HG03378 (cell line): ENCODE measurements around the gene ISG20.

ENCODE experiments used
- ATAC-seq: cut with Tn5 transposase; IDR thresholded peaks from one replicate; pipeline ENCODE4 v1.9.1; 2021; ENCODE audit warnings: mild to moderate bottlenecking, moderate library complexity; ENCODE audit not compliant: unreplicated experiment

Gene ISG20

DNA sequence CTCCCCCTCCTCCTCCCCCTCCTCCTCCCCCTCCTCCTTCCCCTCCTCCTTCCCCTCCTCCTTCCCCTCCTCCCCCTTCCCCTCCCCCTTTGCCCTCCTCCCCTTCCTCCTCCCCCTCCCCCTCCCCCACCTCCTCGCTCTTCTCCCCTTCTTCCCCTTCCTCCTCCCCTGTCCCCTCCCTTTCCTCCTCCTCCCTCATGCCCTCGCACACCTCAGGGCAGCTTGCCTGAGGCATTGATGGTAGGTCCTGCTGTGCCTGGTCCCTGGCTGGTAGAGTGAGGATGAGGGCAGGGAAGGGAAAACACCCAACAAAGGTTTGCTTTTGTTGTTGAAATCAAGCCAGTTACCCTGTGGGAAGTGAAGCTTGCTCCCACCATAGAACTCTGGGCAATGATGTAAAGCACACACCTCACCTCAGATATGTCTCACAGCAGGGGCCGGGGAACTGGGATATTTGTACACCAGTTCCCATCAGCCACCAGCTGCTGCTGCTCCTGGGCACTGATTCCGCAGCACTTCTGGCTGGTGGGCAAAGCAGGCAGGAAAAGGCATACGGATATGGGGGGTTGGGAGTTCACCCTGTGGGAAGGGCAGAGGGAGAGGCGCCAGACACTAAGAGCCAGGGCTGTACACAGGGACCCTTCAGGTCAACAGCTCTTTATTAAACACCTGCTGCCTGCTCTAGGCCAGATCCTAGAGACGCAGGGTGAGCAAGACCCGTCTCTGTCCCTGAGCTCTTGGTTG is 13.8 kb downstream of the ISG20 start:
- no peak for ATAC-seq

DNA sequence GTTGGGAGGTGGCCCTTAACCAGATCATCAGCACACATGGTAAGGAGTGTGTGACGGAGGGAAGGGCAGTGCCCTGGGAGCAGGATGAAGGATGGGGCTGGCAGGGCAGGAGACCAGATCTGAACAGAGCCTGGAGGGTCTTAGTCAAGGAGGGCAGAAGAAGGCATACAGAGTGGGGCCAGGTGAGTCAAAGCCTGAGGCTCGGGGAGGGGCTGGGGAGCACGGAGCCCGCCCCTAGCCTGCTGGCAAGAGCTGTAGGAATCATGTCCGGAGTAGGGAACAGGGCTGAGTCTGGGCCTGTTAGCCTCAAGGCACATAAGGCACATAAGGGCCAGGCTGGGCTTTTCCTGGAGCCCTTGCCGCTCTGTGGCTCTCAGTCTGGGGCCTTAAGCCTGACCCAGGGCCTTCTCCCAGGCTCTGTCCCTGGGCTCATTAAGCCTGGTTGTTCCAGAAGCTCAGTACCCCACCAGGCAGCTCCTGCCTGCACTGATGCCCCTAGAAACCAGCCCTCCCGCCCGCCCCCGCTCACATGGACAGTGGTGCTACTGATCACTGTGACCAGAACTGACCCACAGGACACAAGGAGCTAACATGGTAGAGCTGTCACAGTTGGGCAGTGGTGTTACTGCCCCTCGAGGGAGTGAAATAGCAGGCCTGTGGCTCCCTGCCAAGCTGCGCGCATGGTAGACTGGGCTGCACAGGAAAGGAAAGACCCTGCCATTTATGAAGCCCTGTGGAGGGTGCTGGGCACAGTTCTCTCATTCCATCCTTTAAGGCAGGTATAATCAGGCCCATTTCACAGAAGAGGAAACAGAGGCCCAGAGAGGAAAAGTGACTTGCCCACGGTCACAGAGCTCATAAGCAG is 14.6 kb downstream of the ISG20 start:
- no peak for ATAC-seq

DNA sequence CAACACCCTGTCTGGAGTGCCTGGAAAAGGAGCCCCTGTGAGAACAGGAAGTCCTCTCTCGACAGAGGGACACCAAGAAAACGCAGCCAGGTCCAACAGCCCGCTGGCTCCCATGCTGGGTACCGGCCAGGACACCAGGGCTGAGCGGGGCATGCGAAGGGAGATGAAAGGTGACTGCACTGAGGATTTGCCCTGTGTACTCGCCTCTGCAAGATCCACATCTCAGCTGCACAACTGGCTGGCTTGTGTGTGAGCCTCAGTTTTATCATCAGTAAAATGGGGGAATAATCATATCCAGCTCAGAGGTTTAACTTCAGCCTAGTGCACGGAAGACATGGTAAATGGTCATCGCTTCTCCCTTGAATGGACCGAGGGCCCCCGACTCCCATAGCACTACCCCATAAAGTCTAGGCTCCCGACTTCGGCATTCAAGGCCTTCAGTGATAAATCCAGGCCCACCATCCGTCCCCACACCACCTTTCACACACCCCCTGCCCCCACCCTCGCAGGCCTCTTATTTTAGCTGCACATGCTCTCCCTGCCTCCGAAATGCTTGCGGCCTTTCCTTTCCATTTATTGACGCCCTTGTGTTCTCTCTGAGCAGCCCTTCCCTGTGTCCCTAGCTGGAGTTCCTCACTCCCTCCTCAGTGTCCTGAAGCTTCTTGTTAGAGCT is 15.8 kb downstream of the ISG20 start:
- no peak for ATAC-seq

DNA sequence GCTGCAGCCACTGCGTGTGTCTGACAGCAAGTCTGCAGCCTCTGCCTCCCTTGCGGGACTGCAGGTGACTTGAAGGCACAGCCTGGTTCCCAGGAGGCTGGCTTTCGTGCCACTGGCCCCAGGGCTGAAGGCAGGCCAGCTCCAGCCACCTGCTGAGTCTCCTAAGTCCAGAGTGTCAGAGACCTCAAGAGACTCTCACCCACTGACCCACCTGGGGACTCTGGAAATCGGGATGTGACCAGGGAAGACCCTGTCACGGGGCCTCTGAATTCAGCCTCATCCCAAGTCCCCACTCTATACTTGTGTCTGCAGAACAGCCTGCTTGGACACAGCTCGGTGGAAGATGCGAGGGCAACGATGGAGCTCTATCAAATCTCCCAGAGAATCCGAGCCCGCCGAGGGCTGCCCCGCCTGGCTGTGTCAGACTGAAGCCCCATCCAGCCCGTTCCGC is 16.3 kb downstream of the ISG20 start:
- no peak for ATAC-seq

DNA sequence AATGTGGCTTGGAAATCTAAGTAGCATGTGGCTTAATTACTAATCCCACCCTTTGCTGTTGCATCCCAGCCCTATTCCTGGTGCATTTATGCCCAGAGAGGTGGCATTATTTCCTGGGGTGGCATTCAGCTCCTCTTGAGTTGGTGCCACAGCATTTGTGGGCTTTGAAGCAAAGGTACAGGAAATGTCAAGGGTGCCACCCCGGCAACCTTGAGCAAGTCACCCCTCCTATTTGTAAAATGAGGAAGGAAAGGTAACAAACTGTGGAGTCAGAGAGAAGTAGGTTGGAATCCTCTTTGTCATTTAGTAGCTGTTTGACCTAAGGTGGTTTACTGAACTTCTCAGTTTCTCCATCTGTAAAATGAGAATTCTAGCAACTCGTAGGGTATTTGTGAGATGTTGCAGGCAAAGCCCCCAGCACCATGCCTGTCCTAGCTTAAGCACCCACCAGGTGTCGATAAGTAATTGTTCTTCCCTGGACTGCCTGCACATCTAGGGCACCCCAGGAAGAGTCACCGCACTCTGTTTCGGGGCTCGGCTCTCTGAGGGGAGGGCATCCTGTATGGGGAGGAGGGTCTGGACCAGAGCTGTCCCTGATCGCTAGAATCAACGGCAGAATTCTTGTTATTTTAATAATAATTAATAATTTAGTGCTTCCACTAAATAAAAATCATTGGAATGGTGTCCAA is 17.1 kb downstream of the ISG20 start:
- no peak for ATAC-seq

DNA sequence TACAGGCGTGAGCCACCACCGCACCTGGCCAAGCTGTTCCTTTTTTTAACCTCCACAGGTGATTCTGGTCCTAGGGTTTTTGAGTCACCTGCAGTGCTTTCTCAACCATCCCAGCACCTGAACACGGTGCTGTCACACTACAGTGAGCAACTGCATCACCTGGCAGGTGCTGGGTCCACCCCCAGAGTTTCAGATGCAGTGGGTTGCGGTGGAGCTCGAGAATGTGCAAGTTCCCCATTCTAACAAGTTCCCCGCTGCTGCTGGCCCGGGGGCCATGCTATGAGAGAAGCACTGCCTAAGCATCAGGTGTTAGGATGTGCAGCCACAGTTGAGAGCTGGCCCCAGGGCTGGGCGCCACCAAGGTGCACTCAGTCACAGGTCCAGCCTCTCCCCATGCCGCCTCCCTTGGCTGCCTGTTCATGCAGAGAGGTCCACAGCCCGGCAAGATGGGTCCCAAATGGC is 18.0 kb downstream of the ISG20 start:
- ATAC-seq, result peak; percentile 89

DNA sequence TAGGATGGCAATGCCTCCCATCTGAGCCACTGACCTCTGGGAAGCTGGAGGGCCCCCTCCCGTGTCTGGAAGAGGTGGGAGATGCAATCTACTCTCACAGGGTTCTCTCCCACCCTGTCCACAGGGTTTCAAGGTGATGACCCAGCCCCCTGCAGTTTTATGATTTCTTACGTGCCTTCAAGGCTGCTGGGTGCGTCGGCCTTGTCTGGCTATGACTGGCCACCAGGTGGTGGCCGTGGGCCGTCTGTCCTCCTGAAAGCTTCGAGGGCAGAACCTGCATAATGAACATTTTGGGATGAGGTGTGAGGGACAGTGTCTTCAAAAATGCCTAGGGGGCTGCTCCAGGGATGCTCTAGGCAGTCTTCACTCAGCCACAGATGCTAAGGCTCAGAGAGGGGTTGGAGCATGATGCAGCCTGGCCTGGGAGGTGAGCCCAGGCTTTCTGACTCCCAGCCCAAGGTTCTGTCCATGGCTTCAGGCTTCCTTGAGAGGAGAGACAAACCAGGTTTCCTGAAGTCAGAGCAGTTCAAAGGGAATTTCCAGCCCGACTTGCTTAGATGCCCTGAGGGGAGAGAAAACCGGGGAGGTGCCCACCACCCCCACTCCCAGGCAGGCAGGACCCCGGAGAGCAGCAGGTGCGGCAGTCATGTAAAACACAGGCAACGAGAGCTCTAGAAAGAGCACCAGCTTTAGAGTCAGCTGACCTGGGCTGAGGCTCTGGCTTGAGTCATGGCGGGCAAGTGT is 18.7 kb downstream of the ISG20 start:
- ATAC-seq, result no peak

DNA sequence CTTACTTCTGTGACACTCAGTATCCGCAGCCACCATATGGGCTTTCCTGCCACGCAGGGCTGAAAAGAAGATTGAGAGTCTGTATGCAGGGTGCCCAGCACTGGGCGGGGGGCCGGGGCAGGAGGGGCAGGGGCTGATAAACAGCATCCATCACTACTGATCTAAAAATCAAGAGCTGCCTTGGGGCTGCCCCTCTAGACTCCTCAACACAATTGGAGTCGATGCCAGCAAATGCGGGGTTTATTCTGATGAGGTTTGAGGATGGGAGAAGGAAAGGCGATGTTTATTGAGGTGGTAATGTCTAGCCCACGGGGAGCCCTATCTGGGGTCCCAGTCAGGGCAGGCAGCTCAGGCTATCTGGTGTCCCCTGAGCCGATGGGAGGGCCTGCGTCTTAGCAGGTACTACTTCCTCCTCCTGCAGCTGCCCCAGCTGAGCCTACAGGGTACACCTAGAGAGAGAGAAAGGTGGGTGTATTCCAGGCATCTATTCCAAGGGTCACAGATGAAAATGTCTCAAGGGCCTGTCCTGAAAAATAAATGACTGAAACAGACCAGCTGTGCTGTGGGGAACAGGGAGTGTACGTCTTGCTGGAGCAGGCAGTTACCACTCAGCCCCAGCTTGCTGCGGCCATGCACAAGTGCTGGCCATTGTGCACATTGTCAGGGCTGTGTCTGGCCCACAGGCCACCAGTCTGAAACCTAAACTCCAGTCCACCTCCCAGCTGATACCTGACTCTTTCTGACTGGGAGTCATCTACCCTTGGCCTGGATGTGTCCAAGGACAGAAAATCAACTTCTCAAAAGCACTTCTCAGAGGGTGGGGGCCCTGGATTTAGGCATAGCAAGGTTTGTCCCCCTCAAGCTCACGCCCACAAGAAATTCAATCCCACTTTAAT is 19.5 kb downstream of the ISG20 start:
- ATAC-seq, result no peak

DNA sequence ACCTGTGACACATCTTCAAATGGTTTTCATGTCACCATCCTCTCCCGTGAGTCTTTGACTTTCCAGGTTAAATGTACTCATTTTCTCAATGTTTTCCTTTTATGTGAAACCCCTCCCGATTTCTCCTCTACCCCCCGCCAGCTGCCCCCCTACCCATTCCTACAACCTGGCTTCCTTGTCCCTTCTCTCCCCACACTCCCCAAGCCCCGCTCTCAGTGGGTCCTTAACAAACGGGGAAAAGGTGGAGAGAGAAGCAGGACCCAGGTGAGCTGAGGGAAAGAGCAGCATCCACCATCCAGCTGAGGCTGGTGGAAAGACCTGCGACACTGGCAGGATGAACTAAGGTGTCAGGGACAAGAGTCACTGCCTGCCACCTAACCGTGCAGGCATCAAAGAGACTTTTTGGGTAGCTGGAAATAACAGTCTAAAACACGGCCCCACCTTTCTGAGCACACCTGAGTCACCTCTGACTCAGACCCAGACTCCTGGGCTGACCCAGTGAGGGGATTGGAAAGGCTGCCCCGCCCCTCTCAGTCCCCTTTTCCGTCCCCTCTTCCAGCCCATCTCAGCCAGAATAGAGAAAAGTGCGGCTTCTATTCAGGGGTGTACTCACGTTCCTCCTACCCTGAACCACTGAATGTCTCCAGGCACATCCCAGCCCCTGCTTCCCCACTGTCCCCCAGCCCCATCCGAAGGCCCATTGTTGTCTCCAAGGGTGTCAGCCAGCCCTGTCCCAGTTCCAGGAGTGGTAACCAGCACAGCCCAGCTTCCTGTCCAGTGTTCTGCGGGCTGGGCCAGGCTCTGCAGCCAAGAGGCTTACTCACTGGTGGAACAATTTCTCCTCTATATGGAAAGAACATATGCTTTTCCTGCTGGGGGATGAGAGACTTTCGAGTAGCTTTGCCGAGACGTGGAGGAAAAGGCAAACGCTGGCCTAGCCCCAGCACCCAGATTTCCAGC is 20.4 kb downstream of the ISG20 start:
- no peak for ATAC-seq

DNA sequence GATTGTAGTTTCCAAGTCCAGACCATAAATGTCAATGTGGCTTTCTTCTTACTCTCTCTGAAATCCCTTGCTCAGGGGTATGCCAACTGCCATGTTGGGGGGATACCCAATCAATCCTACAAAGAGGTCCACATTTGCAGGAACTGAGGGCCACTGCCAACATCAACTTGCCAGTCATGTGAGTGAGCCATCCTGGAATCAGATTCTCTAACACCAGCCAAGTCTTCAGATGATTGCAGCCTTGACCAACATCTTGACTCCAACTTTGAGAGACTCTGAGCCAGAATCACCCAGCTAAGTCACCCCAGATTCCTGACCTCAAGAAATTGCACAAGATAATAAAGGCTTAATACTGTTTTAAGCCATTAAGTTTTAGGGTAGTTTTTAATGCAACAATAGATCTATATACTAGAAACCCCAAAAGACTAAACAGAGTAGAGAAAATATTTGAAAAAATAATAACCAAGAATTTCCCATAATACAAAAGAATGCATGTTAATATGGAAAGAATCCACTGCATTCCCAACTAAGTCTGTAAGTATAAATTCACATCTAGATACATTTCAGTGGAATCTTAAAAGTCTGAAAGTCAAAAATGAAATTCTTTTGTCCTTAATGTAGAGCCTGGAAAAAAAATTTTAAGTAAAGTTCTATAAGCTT is 22.4 kb downstream of the ISG20 start:
- no peak for ATAC-seq

DNA sequence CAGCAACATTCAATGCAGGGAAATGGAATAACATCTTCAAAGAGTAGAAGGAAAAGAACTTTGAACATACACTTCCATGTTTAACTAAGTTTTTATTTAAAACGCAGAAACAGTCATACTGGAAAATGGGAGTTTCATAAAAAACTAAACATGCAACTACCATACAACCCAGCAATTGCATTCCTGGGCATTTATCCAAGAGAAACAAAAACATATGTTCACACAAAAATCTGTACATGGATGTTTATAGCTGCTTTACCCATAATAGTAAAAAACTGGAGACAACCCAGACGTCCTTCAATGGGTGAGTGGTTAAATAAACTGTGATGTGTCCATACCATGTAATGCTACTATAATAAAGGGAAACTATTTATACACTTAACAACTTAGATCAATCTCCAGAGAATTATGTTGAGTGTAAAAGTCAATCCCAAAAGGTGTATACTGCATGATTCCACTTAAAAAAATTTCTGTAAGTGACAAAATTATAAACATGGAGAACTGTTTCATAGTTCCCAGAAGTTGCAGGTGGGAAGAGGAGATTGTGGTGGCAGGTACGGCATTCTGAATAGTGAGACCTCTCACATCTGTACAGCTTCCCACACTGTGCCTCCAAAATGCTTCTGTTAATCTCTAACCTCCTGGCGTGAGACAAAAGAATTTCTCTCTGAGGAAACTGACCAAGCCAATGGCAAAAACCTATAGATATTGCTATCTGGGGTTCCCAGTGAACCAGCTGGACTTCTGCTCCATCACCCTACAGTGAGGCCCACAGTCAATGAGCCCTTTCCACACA is 23.1 kb downstream of the ISG20 start:
- no peak for ATAC-seq

DNA sequence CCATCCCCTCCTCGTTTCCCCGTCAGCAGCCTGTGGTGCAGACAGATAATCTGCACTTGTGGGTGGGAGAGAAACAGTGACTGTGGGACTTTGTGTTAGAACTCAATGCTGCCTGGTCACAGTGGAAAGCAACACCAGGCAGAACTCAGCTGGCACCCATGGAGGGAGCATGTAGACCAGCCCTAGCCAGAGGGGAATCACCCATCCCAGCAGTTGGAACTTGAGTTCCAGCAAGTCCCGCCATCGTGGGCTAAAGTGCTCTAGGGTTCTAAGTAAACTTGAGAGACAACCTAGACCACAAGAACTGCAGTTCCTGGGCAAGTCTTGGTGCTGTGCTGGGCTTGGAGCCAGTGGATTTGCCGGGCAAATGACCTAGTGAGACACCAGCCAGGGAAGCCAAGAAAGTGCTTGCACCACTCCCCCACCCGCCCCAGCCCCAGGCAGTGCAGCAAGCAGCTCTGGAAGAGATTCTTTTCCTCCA is 24.4 kb downstream of the ISG20 start:
- ATAC-seq, result no peak

DNA sequence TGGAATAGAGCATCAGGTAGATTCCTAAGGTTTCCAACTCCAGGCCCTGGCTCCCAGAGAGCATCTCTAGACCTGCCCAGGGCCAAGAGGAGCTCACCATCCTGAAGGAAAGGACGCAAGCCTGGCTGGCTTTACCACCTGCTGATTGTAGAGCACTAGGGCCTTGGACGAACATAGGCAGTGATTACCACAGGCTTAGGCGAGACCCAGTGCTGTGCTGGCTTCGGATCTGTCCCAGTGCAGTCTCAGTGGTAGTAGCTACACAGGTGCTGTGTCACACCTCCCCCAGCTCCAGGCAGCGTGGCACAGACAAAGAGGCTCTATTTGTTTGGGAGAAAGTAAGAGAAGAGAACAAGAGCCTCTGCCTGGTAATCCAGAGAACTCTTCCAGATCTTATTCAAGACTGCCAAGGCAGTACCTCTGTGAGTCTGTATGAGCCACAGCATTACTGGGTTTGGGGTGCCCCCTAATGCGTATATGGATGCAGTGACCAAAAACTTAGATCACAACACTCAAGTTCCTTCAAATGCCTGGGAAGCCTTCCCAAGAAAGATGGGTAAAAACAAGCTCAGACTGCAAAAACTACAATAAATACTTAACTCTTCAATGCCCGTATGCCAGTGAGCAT is 25.4 kb downstream of the ISG20 start:
- no peak for ATAC-seq

DNA sequence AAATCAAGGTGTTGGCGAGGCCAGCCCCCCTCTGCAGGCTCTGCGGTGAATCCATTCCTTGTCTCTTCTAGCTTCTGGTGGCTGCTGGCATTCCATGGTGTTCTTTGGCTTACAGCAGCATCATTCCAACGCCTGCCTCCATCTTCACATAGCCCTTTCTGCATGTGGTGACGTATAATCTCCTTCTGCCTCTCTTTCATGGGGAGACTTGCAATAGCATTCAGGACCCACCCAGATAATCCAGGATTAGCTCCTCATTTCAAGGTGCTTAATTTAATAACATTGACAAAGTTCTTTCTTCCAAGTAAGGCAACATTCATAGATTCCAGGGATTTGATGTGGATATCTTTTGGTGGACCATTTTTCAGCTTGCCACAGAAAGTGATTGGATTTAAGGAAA is 35.8 kb downstream of the ISG20 start:
- no peak for ATAC-seq

DNA sequence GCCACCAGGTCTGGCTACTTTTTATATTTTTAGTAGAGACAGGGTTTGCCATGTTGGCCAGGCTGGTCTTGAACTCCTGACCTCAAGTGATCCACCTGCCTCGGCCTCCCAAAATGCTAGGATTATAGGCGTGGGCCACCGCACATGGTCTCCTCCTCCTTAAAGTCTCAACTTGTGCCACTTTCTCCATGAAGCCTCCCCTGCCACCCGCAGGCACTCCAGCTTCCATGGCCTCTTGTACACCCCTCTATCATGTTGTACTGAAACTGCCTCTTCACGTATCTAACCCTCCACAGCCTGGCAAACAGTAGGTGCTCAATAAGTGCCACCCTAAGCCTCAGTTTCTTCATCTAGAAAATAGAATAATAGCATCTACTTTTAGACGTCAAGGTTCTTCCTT is 39.9 kb downstream of the ISG20 start:
- no peak for ATAC-seq
